Islet precursor cell (in vitro differentiated cells): ENCODE results near the gene KRTAP10-12.
"Not testable (repeated sequence)": the region's sequence is repeated elsewhere in the genome, so short reads cannot be mapped to it uniquely, and the experiment has no call there.

Source experiments
- DNase-seq: peaks from one replicate; pipeline ENCODE4 v3.0.0-alpha.2; 2018

The KRTAP10-12 gene

DNA sequence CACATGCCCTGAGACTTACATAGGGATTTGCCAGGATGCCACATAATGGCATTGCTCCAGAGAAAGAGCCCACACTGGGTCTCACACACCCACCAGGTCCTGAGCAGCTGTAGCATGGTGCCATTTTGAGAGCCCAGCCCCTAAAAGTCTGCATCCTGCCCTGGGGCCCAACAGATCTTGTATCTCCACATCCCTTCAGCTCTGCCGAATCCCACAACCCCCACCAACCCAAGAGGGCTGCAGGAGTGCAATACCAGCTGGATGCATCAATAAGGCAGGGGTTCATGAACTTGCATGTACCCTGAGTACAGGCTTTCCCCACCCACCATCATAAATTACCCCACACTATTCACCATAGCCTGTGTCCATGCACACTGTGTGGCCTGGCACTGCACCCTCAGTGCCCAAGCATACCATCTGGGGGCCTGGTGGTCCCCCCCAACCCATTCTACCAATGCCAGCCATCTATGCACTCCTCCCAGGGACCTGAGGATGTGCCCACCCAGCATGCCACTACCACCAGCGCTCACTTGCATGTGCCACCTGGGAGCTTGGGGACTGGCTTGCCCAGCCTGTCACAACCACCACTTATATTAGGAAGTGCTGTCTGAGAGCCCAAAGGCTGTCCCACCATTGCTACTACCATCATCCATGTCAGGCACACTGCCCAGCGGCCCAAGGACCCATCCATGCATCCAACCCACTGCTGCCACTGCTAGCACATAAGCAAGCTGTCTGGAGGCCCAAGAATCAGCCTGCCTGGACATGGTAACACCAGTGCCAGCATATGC is 26.1 kb upstream of the KRTAP10-12 start:
- no peak for DNase-seq

DNA sequence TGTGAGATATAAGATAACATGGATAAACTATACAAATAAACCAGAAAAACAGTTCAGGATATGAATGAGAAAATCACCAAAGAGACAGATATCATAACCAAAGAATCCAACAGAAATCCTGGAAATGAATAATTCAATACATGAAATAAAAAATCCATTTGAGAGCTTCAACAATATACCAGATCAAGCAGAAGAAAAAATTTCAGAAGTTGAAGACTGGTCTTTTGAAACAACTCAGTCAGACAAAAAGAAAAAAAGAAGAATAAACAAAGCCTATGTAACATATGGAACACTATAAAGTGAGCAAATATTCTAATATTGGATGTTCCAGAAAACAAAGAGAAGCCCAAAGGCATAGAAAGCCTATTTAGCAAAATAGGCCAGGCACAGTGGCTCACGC is 25.1 kb upstream of the KRTAP10-12 start:
- DNase-seq: no peak

- DNase-seq: no peak
Measured at GRCh38 chr21:44677881-44678280, 19.1 kb upstream of the KRTAP10-12 start.

DNA sequence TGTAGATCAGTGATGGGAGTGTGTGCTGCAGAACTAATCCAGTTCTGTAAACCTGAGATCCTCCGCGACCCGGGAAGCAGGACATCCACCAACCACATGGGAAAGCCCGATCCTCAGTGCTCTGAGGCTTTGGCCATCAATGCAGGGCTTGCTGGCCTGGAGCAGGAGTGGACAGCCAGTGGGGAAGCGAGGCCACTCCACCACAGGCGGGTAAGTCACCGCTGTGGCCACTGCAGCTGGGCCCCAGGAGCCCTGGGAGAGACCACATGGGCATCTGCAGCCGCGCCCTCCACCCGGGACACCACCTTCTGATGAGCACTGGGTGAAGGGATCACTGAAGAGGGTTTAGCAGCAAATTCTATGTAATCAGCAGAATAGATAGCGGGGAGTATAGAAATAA is 15.8 kb upstream of the KRTAP10-12 start:
- DNase-seq: no peak

DNA sequence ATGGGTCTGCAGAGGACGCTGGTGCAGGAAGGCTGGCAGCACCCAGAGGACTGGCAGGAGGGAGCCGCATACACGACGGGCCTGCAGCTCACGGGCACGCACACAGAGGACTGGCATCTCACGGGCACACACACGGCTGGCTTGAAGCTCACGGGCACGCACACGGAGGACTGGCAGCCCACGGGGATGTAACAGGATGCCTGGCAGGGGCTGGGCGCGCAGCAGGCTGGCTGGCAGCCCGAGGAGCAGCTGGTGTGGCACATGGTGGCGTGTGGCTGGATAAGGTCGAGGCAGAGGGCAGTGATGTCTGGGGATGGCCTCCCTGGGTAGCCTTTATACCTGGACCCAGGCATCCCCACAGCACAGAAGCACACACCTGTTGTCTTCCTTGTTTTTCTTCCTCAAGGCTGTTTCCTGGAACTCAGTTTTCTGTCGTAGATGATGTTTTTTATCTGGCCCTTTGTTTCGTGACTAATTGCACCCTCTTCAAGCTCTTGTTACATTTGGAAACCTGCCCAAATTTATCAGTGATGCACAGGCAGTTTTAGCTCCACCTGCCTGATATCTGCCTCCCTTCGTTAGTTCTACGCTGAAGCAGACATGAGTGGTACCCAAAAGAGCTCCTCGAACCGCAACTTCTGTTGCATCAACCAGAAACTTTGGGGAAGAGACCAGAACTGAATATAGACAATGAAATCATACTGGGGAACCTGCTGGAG is 15.0 kb upstream of the KRTAP10-12 start, which contains the start of gene KRTAP12-1:
TSS of gene KRTAP12-1 (minus strand) at position 303 of the 719 bp plus-strand sequence. CDS start at position 263, 40 bp downstream.
- DNase-seq: no peak

- no peak for DNase-seq
Measured at GRCh38 chr21:44682580-44683151, 14.3 kb upstream of the KRTAP10-12 start.

DNA sequence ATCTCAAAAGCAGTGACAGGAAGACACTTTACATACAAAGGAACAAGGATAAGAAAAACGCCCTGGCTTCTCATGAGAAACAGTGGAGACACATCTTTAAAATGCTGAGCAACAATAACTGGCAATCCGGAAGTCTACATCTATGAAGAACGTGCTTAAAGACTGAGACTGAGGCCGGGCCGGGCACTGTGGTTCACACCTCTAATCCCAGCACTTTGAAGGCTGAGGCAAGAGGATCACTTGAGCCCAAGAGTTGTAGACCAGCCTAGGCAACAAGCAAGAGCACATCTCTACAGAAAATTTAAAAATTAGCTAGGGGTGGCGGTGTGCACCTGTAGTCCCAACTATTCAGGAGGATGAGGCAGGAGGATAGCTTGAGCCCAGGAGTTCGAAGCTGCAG is 12.9 kb upstream of the KRTAP10-12 start:
- DNase-seq: no peak

DNA sequence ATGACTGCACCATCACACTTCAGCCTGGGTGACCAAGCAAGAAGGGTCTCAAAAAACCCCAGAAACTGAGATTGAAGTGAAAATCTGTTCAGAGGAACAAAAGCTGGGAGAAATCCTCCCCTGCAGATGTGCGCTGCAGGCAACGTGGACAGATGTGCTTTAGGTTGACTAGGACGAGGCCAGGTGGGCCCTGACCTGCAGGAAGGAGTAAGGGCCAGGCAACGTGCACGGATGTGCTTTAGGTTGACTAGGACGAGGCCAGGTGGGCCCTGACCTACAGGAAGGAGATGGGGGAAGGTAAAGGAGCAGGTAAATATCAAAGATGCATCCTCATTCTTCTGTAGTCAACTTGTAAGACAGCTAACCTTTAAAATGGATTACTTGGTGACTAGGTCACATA is 12.5 kb upstream of the KRTAP10-12 start:
- no peak for DNase-seq

GRCh38 chr21:44685050-44685449 is 11.9 kb upstream of the KRTAP10-12 start:
- not testable (repeated sequence) for DNase-seq

GRCh38 chr21:44686000-44686781 is 10.8 kb upstream of the KRTAP10-12 start:
- DNase-seq: no peak

GRCh38 chr21:44686843-44687561 is 10.0 kb upstream of the KRTAP10-12 start:
- DNase-seq: no peak

DNA sequence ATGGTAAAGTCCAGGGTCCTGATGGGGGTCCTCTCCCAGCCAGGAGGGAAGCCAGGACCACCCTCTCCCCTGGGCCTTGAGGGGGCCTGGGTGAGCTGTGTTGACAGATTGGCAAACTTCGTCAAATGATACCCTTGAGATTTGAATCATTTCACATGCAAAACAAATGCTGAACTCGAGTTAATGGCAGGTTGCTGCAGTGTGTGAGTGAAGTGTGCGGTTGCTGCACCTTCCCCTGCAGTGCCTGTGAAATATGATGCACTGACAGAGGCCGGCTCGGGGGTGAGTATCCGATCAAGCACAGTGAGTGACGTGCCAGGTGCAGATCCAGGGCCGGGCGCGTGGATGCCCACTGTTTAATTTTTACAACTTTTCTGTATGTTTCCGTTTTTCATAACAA is 9.3 kb upstream of the KRTAP10-12 start:
- DNase-seq: no peak

GRCh38 chr21:44689740-44690139 is 7.2 kb upstream of the KRTAP10-12 start:
- DNase-seq: peak; percentile 13

GRCh38 chr21:44691686-44692085 is 5.3 kb upstream of the KRTAP10-12 start:
- DNase-seq: no peak

DNA sequence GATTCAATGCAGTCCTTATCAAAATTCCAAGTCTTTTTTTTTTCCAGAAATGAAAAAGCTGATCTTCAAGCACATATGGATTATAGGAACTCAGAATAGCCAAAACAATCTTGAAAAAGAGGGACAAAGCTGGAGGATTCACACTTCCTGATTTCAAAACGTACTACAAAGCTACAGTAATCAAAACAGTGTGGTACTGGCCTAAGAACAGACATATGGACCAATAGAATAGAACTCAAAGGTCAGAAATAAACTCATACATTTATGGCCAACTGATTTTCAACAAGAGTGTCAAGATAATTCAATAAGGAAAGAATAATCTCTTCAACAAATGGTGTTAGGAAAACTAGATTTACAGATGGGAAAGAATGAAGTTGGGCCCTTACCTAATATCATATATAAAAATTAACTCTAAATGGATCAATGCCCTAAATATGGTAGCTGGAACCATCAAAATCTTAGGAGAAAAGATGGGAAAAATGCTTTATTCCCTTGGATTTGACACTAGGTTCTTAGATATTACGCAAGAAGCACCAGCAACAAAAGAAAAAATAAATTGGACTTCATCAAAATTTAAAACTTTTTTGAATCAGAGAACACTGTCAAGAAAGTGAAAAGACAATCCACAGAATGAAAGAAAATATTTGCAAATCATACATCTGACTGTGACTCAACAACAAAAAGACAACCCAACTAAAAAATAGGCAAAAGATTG is 4.0 kb upstream of the KRTAP10-12 start:
- no peak for DNase-seq

DNA sequence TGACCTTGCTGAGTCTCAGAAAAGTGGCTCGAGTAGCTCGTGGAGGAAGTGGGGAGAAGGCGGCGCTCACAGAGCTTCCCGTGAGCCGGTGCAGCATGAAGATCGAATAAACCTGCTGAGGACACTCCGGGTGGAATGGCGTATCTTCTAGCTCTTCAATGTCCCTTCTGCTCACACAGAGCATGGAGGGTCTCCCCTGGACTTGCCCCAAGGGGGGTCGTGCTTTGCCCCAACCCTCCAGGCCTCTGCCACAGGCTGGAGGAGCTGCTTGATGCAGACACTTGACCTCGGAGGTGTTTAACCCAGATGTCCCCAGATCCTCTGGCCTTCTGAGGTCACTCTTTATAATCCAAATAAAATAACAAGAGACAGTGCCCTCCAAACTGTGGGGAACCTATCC is 2.2 kb upstream of the KRTAP10-12 start:
- DNase-seq: no peak

DNA sequence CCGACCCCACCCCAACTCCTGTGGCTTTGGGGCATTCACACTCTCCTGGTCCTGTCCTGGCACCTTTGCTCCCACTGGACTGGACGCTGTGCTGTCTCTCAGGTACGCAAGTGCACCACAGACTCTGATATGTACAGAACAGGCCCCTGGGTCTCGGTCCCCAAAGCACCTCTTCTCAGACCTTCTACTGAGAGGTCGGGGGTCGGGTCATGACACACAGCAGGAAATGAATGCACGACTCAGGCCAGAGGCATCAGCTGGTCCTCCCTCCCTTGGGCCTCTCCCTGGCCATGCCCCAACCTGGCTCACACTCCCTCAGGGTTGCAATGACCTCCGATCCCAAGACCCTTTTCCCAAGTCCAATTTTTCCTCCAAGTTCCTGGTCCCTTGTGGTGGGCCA is 1.8 kb upstream of the KRTAP10-12 start:
- no peak for DNase-seq

DNA sequence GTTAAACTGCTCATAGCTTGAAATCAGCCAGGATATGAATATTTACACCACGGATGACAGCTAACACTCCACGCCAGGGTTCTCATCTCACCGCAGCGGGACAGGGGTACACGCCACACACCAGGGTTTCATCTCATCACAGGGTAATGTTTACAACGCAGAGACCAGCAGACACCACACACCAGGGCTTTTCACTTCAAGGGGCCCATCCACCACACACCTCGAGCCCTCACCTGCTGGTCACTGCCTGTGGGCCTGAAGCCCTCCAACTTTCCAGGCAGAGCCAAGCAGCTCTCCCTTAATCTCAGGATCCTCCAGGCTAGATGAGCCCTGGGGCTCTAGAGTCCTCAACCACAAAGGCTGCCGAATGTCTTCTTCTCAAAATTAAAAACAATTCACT is 1.3 kb upstream of the KRTAP10-12 start:
- no peak for DNase-seq

- no peak for DNase-seq
Measured at GRCh38 chr21:44696572-44696971, 400 bp upstream of the KRTAP10-12 start.

DNA sequence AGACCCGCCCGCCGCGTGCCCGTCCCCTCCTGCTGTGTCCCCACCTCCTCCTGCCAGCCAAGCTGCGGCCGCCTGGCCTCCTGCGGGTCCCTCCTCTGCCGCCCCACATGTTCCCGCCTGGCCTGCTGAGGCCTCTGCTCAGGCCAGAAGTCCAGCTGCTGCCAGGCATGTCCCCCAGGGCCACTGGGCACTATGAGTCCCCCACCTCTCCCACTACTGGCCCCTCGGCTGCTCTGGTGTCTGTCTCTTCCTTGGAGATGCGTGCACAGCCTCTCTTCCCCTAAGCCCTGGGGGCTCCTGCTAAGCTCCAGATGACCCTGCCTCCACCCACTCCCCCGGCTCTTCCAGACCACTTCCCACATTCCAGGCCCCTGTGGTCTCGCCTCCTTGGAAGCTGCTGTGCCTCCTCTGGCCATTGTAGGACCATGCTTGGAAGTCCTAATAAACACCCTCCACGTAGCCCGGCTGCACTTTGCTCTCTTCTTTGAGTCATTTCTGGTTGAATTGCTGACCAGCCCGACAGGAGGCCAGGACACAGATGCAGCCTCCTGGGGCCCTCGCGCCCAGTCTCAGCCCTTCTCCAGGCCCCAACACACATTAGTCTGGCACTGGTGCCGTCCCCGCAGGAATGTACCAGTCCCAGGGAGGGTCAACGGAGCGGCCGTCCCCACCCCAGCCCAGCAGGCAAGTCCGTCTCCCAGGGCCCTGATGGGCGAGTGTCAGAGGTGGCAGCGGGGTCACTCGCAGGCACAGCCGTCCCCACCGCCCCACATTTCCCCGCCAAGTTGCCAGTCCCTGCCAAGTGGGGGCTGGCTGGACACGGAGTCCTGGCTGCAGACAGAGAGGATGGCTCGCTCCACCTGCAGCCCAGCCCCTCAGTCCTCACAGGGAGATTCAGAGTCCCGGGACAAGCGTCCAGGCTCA is 1.1 kb downstream of the KRTAP10-12 start:
- DNase-seq: peak; percentile 97
